ENCODE data around the gene CDH12.
A peak's percentile ranks its signal among the peaks of the same experiment; 100 is the strongest.
"Not testable (repeated sequence)": the region's sequence is repeated elsewhere in the genome, so short reads cannot be mapped to it uniquely, and the experiment has no call there.

CDH12 gene

GRCh38 chr5:22787398-22787797, 65.7 kb downstream of the CDH12 start:
- TF ChIP-seq CTCF (IDR thresholded peaks at IDR 0.05; ENCODE audit: low read depth, low read length) = no peak
- no peak overlapping the region for H3K4me3 ChIP-seq (ENCODE audit: low read depth, low read length)

GRCh38 chr5:22780756-22781155, 72.4 kb downstream of the CDH12 start:
- H3K9me3 ChIP-seq = no peaks in the 10 kb centered on the region
- no peaks in the 10 kb centered on the region for H3K4me1 ChIP-seq
- TF ChIP-seq CTCF (IDR thresholded peaks at IDR 0.05; ENCODE audit: low read depth, low read length) = no peak
- H3K36me3 ChIP-seq = no peaks in the 10 kb centered on the region
- no peak for DNase-seq
- H3K4me3 ChIP-seq (ENCODE audit: low read depth, low read length) = no peak overlapping the region
- H3K27me3 ChIP-seq = no peaks in the 10 kb centered on the region

More at GRCh38 chr5:22787398-22787797, 65.7 kb downstream of the CDH12 start:
- DNase-seq = no peak
- no peaks in the 10 kb centered on the region for H3K36me3 ChIP-seq
- no peaks in the 10 kb centered on the region for H3K4me1 ChIP-seq
- H3K27me3 ChIP-seq = no peaks in the 10 kb centered on the region
- no peaks in the 10 kb centered on the region for H3K9me3 ChIP-seq

GRCh38 chr5:22779499-22779898, 73.6 kb downstream of the CDH12 start:
- DNase-seq = no peak
- TF ChIP-seq CTCF (IDR thresholded peaks at IDR 0.05; ENCODE audit: low read depth, low read length) = no peak
- Histone ChIP-seq H3K27me3 (no peaks in the 10 kb centered on the region), H3K4me3 (ENCODE audit: low read depth, low read length) (no peak overlapping the region), H3K36me3 (no peaks in the 10 kb centered on the region), H3K9me3 (no peaks in the 10 kb centered on the region), H3K4me1 (no peaks in the 10 kb centered on the region)

- Histone ChIP-seq H3K27me3 (no peaks in the 10 kb centered on the region), H3K4me3 (ENCODE audit: low read depth, low read length) (no peak overlapping the region), H3K36me3 (no peaks in the 10 kb centered on the region), H3K9me3 (no peaks in the 10 kb centered on the region), H3K4me1 (no peaks in the 10 kb centered on the region)
- no peak for DNase-seq
- no peak for TF ChIP-seq CTCF (IDR thresholded peaks at IDR 0.05; ENCODE audit: low read depth, low read length)
Measured at GRCh38 chr5:22776285-22776684, 76.9 kb downstream of the CDH12 start.

- not testable (repeated sequence) for H3K4me1 ChIP-seq; H3K4me3 ChIP-seq (ENCODE audit: low read depth, low read length); DNase-seq; H3K9me3 ChIP-seq; H3K36me3 ChIP-seq; H3K27me3 ChIP-seq
Measured at GRCh38 chr5:22774214-22774613, 78.9 kb downstream of the CDH12 start.

GRCh38 chr5:22764736-22765135, 88.4 kb downstream of the CDH12 start:
- no peaks in the 10 kb centered on the region for H3K36me3 ChIP-seq
- TF ChIP-seq CTCF (IDR thresholded peaks at IDR 0.05; ENCODE audit: low read depth, low read length) = no peak
- H3K4me1 ChIP-seq = no peaks in the 10 kb centered on the region
- no peaks in the 10 kb centered on the region for H3K27me3 ChIP-seq
- no peaks in the 10 kb centered on the region for H3K9me3 ChIP-seq
- H3K4me3 ChIP-seq (ENCODE audit: low read depth, low read length) = no peak overlapping the region
- no peak for DNase-seq

GRCh38 chr5:22757776-22758175, 95.4 kb downstream of the CDH12 start:
- no peak for TF ChIP-seq CTCF (IDR thresholded peaks at IDR 0.05; ENCODE audit: low read depth, low read length)
- no peaks in the 10 kb centered on the region; the same call in 1 of the 2 replicates for H3K27me3 ChIP-seq
- H3K36me3 ChIP-seq = no peaks in the 10 kb centered on the region
- no peaks in the 10 kb centered on the region for H3K4me1 ChIP-seq
- no peak overlapping the region for H3K4me3 ChIP-seq (ENCODE audit: low read depth, low read length)
- DNase-seq = peak; percentile 11
- no peaks in the 10 kb centered on the region for H3K9me3 ChIP-seq

All from BE2C (cell line).